HepG2 (cell line): ENCODE results near the gene MYCBPAP. TPM values are rescaled to one million over a fixed set of nuclear protein-coding genes. Genes with fewer than 3 reads are reported as not detected.

Source experiments
- ATAC-seq: fragments of 200-7000 bp; cut with Tn5 transposase; 3 replicates; pipeline ENCODE4 v1.9.1; 2020; ENCODE audit warnings: mild to moderate bottlenecking, moderate library complexity
- BruUV-seq: library from RNA; stranded (reverse); fragments of 400-500 nt; replicated peaks from 2 replicates; lab custom pipeline; 2021; lab: Mats Ljungman, UMichigan
- CTCF ChIA-PET: fragments of 300-600 bp; formaldehyde crosslinking; extraction: SDS; loops from one replicate; lab custom pipeline; 2021; ENCODE audit warnings: low total read pairs, inconsistent platforms, low intra/inter-chr PET ratio; lab: Yijun Ruan, JAX
- POLR2A ChIA-PET: fragments of 350-600 bp; sonication (Branson Sonifier 250); formaldehyde crosslinking; loops from one replicate; lab custom pipeline; 2020; ENCODE audit warnings: antibody characterized with exemption, inconsistent platforms; lab: Yijun Ruan, JAX
- DNase-seq: peaks from one replicate; pipeline ENCODE4 v3.0.0-alpha.2; 2015; ENCODE audit warnings: low spot score
- FAIRE-seq: peaks from 3 replicates; lab custom pipeline; 2011; peaks lifted over from hg19 to GRCh38; lab: Jason Lieb, UNC
- H2AFZ ChIP-seq: one replicate; pipeline ENCODE4 v1.6.1; 2011; ENCODE audit warnings: low read length, inconsistent platforms
- H3K27ac ChIP-seq: fragments of 300-600 bp; 3 replicates; pipeline ENCODE4 v1.8.0; 2011; ENCODE audit warnings: mixed run types, mild to moderate bottlenecking, mixed read lengths, low read length, inconsistent platforms; ENCODE audit not compliant: insufficient read depth; ENCODE audit errors: extremely low read length
- H3K27me3 ChIP-seq, 2 experiments: fragments of 200-600 bp in 1 of 2; 2 replicates in 1 of 2; 3 replicates in 1 of 2; pipeline versions ENCODE4 v1.6.0 to v1.8.0; 2011; ENCODE audit warnings: low read length in 2 of 2, mild to moderate bottlenecking in 2 of 2, moderate library complexity in 2 of 2, inconsistent platforms in 1 of 2; ENCODE audit not compliant: insufficient read depth in 2 of 2, control insufficient read depth in 1 of 2
- H3K36me3 ChIP-seq, 2 experiments: fragments of 200-600 bp in 1 of 2; replicated peaks in 1 of 2; 2 replicates in 1 of 2; 3 replicates in 1 of 2; pipeline versions ENCODE4 v1.5.1 to v1.8.0; 2011; ENCODE audit warnings: low read length in 2 of 2, inconsistent platforms in 1 of 2; ENCODE audit not compliant: insufficient read depth in 2 of 2, control insufficient read depth in 1 of 2
- H3K4me1 ChIP-seq: 2 replicates; pipeline ENCODE4 v1.5.1; 2012; ENCODE audit warnings: low read length, inconsistent platforms; ENCODE audit not compliant: insufficient read depth
- H3K4me2 ChIP-seq: 2 replicates; pipeline ENCODE4 v1.6.0; 2011; ENCODE audit warnings: low read depth, low read length, inconsistent platforms
- H3K4me3 ChIP-seq, 3 experiments: fragments of 200-600 bp in 1 of 3; sonication (generic), shearing (Covaris generic) in 1 of 3; replicated peaks in 1 of 3; 2 replicates each; pipeline ENCODE4 v1.5.1; 2011 to 2016; ENCODE audit warnings: low read length in 3 of 3, inconsistent platforms in 2 of 3, low read depth in 2 of 3, mild to moderate bottlenecking in 2 of 3, control low read depth in 1 of 3, mixed read lengths in 1 of 3; ENCODE audit not compliant: insufficient read depth in 1 of 3
- H3K79me2 ChIP-seq: one replicate; pipeline ENCODE4 v1.6.1; 2011; ENCODE audit warnings: low read length, inconsistent platforms; ENCODE audit not compliant: insufficient read depth
- H3K9ac ChIP-seq: 2 replicates; pipeline ENCODE4 v1.6.0; 2011; ENCODE audit warnings: mild to moderate bottlenecking, low read depth, low read length, inconsistent platforms; ENCODE audit not compliant: insufficient read depth
- H3K9me3 ChIP-seq: 2 replicates; pipeline ENCODE4 v1.5.1; 2012; ENCODE audit warnings: mild to moderate bottlenecking, low read length
- H4K20me1 ChIP-seq: 2 replicates; pipeline ENCODE4 v1.6.0; 2011; ENCODE audit warnings: inconsistent platforms, mild to moderate bottlenecking, low read length, moderate library complexity; ENCODE audit not compliant: insufficient read depth
- ESRRA ChIP-seq: sonication (generic); formaldehyde crosslinking; IDR thresholded peaks from 2 replicates; pipeline ENCODE4 v1.5.1; 2020; ENCODE audit warnings: mild to moderate bottlenecking, low read depth, missing genetic modification reagents
- RXRB ChIP-seq: IDR thresholded peaks from 2 replicates; pipeline ENCODE4 v1.6.1; 2016; ENCODE audit warnings: borderline replicate concordance, missing genetic modification reagents, missing compliant biosample characterization
- ZNF138 ChIP-seq: sonication (generic); formaldehyde crosslinking; IDR thresholded peaks from 2 replicates; pipeline ENCODE4 v1.5.0; 2020; ENCODE audit warnings: mild to moderate bottlenecking, low read depth, missing genetic modification reagents
- WGBS: methylation state at CpG from one replicate; pipeline ENCODE4 v1.1.6; 2017; ENCODE audit warnings: low lambda C conversion rate; 5-methylcytosine and 5-hydroxymethylcytosine counted together
- in situ Hi-C: cut with HindIII; loops from 2 replicates; pipeline ENCODE4 v1.10.0; 2017; ENCODE audit warnings: low pct_unique_long_range_greater_than_20kb; ENCODE audit not compliant: extremely low pct_ligation_motif_present
- intact Hi-C: fragments of 100-400 bp; cut with micrococcal nuclease; formaldehyde crosslinking; loops from one replicate; pipeline ENCODE4 v1.10.0; 2022; ENCODE audit not compliant: unreplicated experiment
- polyA plus RNA-seq, 8 experiments: library from polyadenylated mRNA; depleted of rRNA in 3 of 8; stranded (reverse) in 7 of 8; unstranded in 1 of 8; fragments of >200 nt; fragmentation: Illumina TruSeq in 4 of 8; extraction: Trizol in 4 of 8; gene quantifications; 2 replicates each; pipeline versions ENCODE4 v1.2.1 to v1.2.3, GENCODE V29; 2011 to 2016; ENCODE audit warnings: low read depth in 4 of 8, missing spikeins in 1 of 8, mixed read lengths in 1 of 8; ENCODE audit not compliant: insufficient read depth in 1 of 8
- total RNA-seq, 5 experiments: library from RNA; depleted of rRNA; stranded (reverse); fragments of >200 nt; fragmentation: Illumina TruSeq; extraction: Trizol; gene quantifications; 2 replicates each; pipeline ENCODE4 v1.2.3, GENCODE V29; 2016; ENCODE audit warnings: low read depth in 1 of 5
- TF ChIP-seq, protein P1 (sequence below): sonication (generic); formaldehyde crosslinking; IDR thresholded peaks from 2 replicates; pipeline ENCODE4 v1.8.0; 2022; ENCODE audit warnings: missing genetic modification reagents, mild to moderate bottlenecking, moderate library complexity, borderline replicate concordance

The MYCBPAP gene
- total and polyA plus RNA-seq, 2 of the 13 experiments (the other 11 are each of a cell fraction or from before 2014, with no cell fraction given) = 0.22 to 0.24 TPM

DNA sequence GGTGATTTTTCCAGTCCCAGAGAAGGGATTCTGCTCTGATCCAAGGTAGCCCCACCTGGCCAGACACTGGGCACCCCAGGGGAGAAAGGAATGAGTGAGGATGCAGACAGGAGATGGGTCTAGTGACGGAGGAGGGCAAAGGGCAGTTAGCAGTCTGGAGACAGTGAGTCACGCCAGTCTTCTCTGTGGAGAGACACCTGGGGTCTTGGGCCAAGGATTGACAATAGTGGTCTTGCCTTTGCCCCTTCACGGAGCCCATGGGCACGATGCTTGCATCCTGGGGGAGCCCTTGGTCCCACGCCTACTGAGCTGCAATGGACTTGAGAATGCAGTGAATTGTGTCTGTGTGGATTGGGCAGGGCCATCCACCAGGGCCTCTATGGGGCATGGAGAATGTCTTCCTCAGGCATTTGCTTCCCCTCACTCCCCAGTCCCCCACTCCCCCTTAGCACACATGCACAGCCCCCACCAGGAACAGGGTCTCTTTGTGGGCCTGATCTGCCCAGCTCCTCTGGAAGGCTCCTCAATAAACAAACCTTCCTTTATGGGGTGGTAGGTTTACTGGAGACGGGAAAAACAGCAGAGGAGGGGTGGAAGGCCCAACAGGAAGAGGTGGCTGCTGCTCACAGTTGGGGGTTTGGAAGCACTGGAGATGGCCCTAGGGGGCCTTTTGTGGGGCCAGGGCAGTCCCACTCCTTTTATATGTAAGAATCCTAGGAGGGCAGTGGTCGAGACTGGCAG lies 41.0 kb upstream of the MYCBPAP start:
- H3K79me2 ChIP-seq = no peaks in the 10 kb centered on the region
- BruUV-seq = no TSS peak
- no peak for TF ChIP-seq ESRRA (CRISPR knock-in tag)
- TF ChIP-seq, protein P1, sequence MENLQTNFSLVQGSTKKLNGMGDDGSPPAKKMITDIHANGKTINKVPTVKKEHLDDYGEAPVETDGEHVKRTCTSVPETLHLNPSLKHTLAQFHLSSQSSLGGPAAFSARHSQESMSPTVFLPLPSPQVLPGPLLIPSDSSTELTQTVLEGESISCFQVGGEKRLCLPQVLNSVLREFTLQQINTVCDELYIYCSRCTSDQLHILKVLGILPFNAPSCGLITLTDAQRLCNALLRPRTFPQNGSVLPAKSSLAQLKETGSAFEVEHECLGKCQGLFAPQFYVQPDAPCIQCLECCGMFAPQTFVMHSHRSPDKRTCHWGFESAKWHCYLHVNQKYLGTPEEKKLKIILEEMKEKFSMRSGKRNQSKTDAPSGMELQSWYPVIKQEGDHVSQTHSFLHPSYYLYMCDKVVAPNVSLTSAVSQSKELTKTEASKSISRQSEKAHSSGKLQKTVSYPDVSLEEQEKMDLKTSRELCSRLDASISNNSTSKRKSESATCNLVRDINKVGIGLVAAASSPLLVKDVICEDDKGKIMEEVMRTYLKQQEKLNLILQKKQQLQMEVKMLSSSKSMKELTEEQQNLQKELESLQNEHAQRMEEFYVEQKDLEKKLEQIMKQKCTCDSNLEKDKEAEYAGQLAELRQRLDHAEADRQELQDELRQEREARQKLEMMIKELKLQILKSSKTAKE (CRISPR knock-in tag) = 0 out of 2 replicates have a peak, but pooled peaks have one; percentile 17
- FAIRE-seq (no peak), DNase-seq (no peak), ATAC-seq (no peak)
- peaks cover 15 to 17% of the 10 kb centered on the region in 2 experiments for H3K36me3 ChIP-seq
- in situ Hi-C loops (no loop called here), intact Hi-C loops (no loop called here)
- H4K20me1 ChIP-seq = no peaks in the 10 kb centered on the region
- 93% methylated on average over 6 of the region's 7 CpGs for WGBS
- H3K4me2 ChIP-seq = no peak overlapping the region
- H3K27me3 ChIP-seq = no peaks in the 10 kb centered on the region
- H3K4me1 ChIP-seq = no peaks in the 10 kb centered on the region
- H3K9ac ChIP-seq = no peak overlapping the region
- H2AFZ ChIP-seq = no peak overlapping the region
- POLR2A ChIA-PET = no interaction called here
- H3K27ac ChIP-seq = no peak overlapping the region
- H3K9me3 ChIP-seq = no peaks in the 10 kb centered on the region
- H3K4me3 ChIP-seq = no peak overlapping the region
- CTCF ChIA-PET = no interaction called here

DNA sequence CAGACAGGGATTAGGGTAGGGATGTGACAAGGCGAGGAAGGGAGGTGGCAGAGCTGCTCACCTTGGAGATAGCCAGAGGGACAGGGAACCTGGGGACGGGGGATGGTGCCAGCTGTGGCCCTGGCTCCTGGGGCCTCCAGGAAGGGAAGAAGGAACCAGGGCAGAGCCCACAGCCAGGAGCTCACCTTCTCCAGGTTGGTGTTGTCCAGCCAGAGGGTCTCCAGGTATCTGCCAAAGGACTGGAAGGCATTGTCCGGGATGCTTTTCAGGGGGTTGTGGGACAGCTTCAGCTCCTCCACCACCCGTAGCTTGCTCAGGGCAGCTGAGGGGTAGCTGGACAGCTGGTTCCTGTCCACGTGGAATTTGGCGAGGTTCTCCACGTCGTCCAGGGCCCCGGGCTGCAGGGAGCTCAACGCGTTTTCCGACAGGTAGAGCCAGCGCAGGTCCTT lies 40.4 kb upstream of the MYCBPAP start:
- CTCF ChIA-PET = no interaction called here
- peaks cover 16% of the 10 kb centered on the region in 2 experiments; a peak in 4 of 5 replicates for H3K36me3 ChIP-seq
- no TSS peak for BruUV-seq
- no peaks in the 10 kb centered on the region for H3K79me2 ChIP-seq
- no peaks in the 10 kb centered on the region for H3K27me3 ChIP-seq
- no peak for FAIRE-seq
- no peak for TF ChIP-seq ZNF138
- no peak for TF ChIP-seq RXRB (CRISPR knock-in tag)
- TF ChIP-seq, all 625 proteins: peak for 0
- Histone ChIP-seq H3K27ac (no peak overlapping the region), H3K9ac (no peak overlapping the region), H2AFZ (no peak overlapping the region), H3K4me3 (no peak overlapping the region), H3K4me2 (no peak overlapping the region), H3K4me1 (no peaks in the 10 kb centered on the region), H4K20me1 (no peaks in the 10 kb centered on the region), H3K9me3 (no peaks in the 10 kb centered on the region)
- intact Hi-C loops = no loop called here
- 95% methylated on average over 12 of the region's 13 CpGs for WGBS
- POLR2A ChIA-PET = interaction anchor here (1.3 kb wide), 1 partner anchor 9 kb away, joined by 6 read pairs; no protein-coding TSS in a partner anchor
- ATAC-seq = no peak; the same call in 2 of the 3 replicates
- DNase-seq = no peak
- in situ Hi-C loops = no loop called here
